ENCODE measurements around the gene ADAMTS19. TPM values are rescaled to one million over a fixed set of nuclear protein-coding genes. Genes with fewer than 3 reads are reported as not detected.

ADAMTS19 gene
- total and polyA plus RNA-seq, 2 of the 8 experiments (the other 6 are each of a cell fraction or from before 2014, with no cell fraction given) = 17.3 to 28.8 TPM

DNA sequence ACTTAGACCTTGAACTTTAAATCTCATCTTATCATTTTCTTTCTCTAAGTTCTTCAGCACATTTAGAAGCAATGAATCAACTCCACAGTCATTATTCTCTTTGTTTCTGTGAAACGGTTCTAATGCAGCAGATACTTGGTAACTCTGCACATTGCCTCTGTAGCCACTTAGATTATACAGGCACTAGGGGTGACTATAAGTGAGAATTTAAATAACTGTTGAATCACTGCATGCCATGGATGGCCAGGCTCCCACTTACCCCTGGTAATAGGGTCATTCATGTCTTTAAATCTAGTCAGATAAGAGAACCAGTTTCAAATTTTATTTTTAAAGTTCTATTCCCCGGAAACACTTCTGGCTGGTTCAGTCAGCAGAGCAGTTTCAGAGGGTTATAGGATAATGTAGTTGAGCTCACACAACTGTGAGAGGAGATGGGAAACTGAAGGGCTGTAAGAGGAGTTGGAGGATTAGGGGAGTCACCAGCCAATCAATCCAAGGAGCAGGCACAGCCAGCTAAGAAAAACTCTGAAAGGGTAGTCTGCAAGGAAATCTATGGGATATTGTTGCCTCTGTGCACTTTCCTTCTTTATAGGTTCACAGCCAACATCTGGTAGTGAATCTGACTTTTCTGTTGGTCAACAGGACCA is 283.6 kb downstream of the ADAMTS19 start:
- no peak for DNase-seq (ENCODE audit: low read depth in 1 of 2, low spot score in 2 of 2)
- Histone ChIP-seq H3K4me1 (replicated peaks in 1 of 4; ENCODE audit: control insufficient read depth in 3 of 4, insufficient read depth in 4 of 4, low read length in 3 of 4) (peaks cover 0 to 3% (median 0%) of the 10 kb centered on the region in 4 experiments; a peak in 2 of 7 replicates), H3K14ac (ENCODE audit: insufficient read length) (no peak overlapping the region), H4K20me1 (replicated peaks in 1 of 2; ENCODE audit: control insufficient read depth in 1 of 2, insufficient read depth in 2 of 2, low read length in 2 of 2) (no peaks in the 10 kb centered on the region), H3K36me3 (ENCODE audit: control insufficient read depth in 2 of 4, insufficient read depth in 4 of 4, low read length in 3 of 4) (no peaks in the 10 kb centered on the region), H3K79me2 (ENCODE audit: control insufficient read depth in 1 of 2, insufficient read depth in 2 of 2, low read length in 2 of 2) (no peaks in the 10 kb centered on the region), H3K4me2 (ENCODE audit: insufficient read depth in 1 of 2, low read depth in 2 of 2, low read length in 2 of 2) (no peak overlapping the region), H2BK20ac (ENCODE audit: low read length) (no peak overlapping the region), H2BK15ac (ENCODE audit: low read length) (no peak overlapping the region), H3K9me3 (ENCODE audit: insufficient read depth in 2 of 2, low read depth in 1 of 2, low read length in 1 of 2) (no peaks in the 10 kb centered on the region), H3K27me3 (replicated peaks in 1 of 4; ENCODE audit: control insufficient read depth in 3 of 4, extremely low read depth in 1 of 4, insufficient read depth in 3 of 4, low read length in 3 of 4) (no peaks in the 10 kb centered on the region), H2AK5ac (ENCODE audit: low read depth, low read length) (no peak overlapping the region), H3K27ac (ENCODE audit: low read depth, low read length) (no peak overlapping the region), H3K18ac (ENCODE audit: extremely low read depth, low read length) (no peak overlapping the region), H3K23me2 (ENCODE audit: low read depth, low read length) (no peaks in the 10 kb centered on the region), H3K4me3 (ENCODE audit: extremely low read depth in 1 of 4, insufficient read depth in 2 of 4, low read depth in 3 of 4, low read length in 4 of 4) (no peak overlapping the region), H3K9ac (replicated peaks in 1 of 4; ENCODE audit: extremely low read depth in 1 of 4, low read depth in 3 of 4, low read length in 3 of 4) (no peak overlapping the region), H2BK12ac (ENCODE audit: low read depth, low read length) (no peak overlapping the region), H3K56ac (replicated peaks; ENCODE audit: insufficient read length, low read depth, low read length) (no peak overlapping the region), H4K5ac (ENCODE audit: insufficient read length, low read depth, low read length) (no peak overlapping the region), H3K79me1 (ENCODE audit: low read depth, low read length) (no peaks in the 10 kb centered on the region), H2BK5ac (ENCODE audit: low read depth, low read length) (no peak overlapping the region), H3K23ac (ENCODE audit: insufficient read length) (no peak overlapping the region), H4K8ac (ENCODE audit: extremely low read depth, insufficient read depth, low read length) (no peak overlapping the region), H2AFZ (ENCODE audit: low read length) (0 out of 2 replicates have a peak overlapping the region, but pooled peaks have one; percentile 67), H2BK120ac (replicated peaks; ENCODE audit: low read depth, low read length) (no peak overlapping the region), H3K4ac (replicated peaks; ENCODE audit: insufficient read length, low read depth, low read length) (no peak overlapping the region), H4K91ac (replicated peaks; ENCODE audit: insufficient read length, low read length) (no peak overlapping the region)
- ChIA-PET POLR2A (ENCODE audit: partially characterized antibody) (no interaction called here), CTCF (ENCODE audit: partially characterized antibody) (interaction anchor here (0.6 to 1.7 kb wide), 4 partner anchors 31 to 200 kb away, joined by 3 to 6 read pairs (median 3); no protein-coding TSS in a partner anchor)
- FAIRE-seq = no peak
- 92% methylated on average over 2 of the region's 2 CpGs; no CpG with 5 or more reads in 1 of the 2 experiments for WGBS, 2 experiments (ENCODE audit: extremely low coverage in 1 of 2, insufficient coverage in 1 of 2, insufficient read length in 1 of 2, insufficient replicate concordance in 2 of 2, low coverage in 1 of 2, low lambda C conversion rate in 2 of 2, missing lambda C conversion rate in 1 of 2)
- TF ChIP-seq KDM5A (IDR thresholded peaks at IDR 0.05; ENCODE audit: low read length) (no peak), EP300 (IDR thresholded peaks at IDR 0.05; ENCODE audit: borderline replicate concordance in 1 of 2, low read depth in 2 of 2, low read length in 2 of 2) (no peak), GABPA (IDR thresholded peaks at IDR 0.05; ENCODE audit: borderline replicate concordance, insufficient read depth, low read length) (no peak), GTF2F1 (IDR thresholded peaks at IDR 0.05; ENCODE audit: borderline replicate concordance, low read depth, low read length) (no peak), HDAC6 (IDR thresholded peaks at IDR 0.05; ENCODE audit: low read depth, low read length) (no peak), RFX5 (IDR thresholded peaks at IDR 0.05; ENCODE audit: borderline replicate concordance, low read depth, low read length) (no peak), CEBPB (IDR thresholded peaks at IDR 0.05; ENCODE audit: low read depth, low read length) (no peak), RNF2 (IDR thresholded peaks at IDR 0.05; ENCODE audit: borderline replicate concordance, low read depth, low read length, missing control alignments, poor library complexity, severe bottlenecking) (no peak), TAF7 (optimal IDR thresholded peaks at IDR 0.05; ENCODE audit: borderline replicate concordance, low read depth, low read length) (no peak), TCF12 (IDR thresholded peaks at IDR 0.05; ENCODE audit: low read depth, low read length) (no peak), RXRA (IDR thresholded peaks at IDR 0.05; ENCODE audit: insufficient read depth, low read depth, low read length) (no peak)
